Adipose tissue (tissue), 3 donors: ENCODE results near the gene CYP1A2. TPM values are rescaled to one million over a fixed set of nuclear protein-coding genes. Genes with fewer than 3 reads are reported as not detected.

Experiments
- H3K27ac ChIP-seq: one replicate; pipeline ENCODE4 v1.5.1; 2013; ENCODE audit warnings: low read depth, low read length
- WGBS, 3 donors: extraction: QIAGEN DNeasy Blood & Tissue Kit; methylation state at CpG; one replicate each; pipeline ENCODE4 v1.1.7; 2013; 5-methylcytosine and 5-hydroxymethylcytosine counted together
- polyA plus RNA-seq, 3 donors: library from polyadenylated mRNA; stranded (reverse); fragments of 200-250 nt; gene quantifications; one replicate each; pipeline ENCODE4 v1.2.3, GENCODE V29; 2013
- donor health status: healthy with polysubstance abuse.
- donor health status: Bipolar disorder and iron deficiency.
- donor health status: healthy.

CYP1A2 gene
- polyA plus RNA-seq, 3 donors = 0.07 to 0.27 TPM; not detected in 1

- WGBS, 3 donors = 58 to 67% (median 66%) methylated on average over 7 of the region's 7 CpGs
- no peak overlapping the region for H3K27ac ChIP-seq
Measured at GRCh38 chr15:74769463-74770025, 20.9 kb downstream of the CYP1A2 start.

DNA sequence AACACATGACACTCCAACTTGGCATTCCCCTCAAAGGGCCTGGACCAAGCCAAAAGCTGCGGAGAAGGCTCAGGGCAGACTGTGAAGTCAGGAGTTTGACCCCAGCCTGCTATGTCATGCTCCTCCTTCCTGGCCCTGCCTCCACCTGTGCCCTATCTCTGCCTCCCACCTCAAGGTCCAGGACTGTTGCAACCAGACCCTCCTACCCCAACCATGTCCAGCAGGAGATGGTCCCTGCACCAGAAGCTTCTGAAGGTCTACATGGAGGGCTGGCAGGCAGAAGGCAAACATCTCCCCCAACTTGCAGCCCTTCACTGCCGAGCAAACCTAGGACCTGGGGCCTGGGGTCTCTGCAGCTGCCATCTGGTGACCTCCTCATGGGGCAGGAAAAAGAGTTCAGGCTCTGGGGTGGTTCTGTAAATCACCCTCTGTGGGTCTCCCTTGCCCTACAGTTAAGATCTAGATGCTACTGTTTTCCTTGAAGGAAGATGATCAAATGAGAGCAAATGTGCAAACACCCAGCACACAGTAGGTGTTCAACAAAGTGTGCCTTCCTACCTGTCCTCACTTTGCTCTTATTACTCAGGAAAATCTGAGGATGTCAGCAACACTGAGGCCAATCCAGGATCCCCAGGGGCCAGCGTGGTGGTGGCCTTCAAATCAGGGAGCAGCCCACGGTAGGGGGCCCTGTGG lies 21.7 kb downstream of the CYP1A2 start:
- WGBS, 3 donors = 41 to 61% (median 58%) methylated on average over 4 of the region's 4 CpGs
- no peak overlapping the region for H3K27ac ChIP-seq

- WGBS, 3 donors = 86 to 90% (median 90%) methylated on average over 5 of the region's 5 CpGs
- H3K27ac ChIP-seq = no peak overlapping the region
Measured at GRCh38 chr15:74773329-74773728, 24.7 kb downstream of the CYP1A2 start.

DNA sequence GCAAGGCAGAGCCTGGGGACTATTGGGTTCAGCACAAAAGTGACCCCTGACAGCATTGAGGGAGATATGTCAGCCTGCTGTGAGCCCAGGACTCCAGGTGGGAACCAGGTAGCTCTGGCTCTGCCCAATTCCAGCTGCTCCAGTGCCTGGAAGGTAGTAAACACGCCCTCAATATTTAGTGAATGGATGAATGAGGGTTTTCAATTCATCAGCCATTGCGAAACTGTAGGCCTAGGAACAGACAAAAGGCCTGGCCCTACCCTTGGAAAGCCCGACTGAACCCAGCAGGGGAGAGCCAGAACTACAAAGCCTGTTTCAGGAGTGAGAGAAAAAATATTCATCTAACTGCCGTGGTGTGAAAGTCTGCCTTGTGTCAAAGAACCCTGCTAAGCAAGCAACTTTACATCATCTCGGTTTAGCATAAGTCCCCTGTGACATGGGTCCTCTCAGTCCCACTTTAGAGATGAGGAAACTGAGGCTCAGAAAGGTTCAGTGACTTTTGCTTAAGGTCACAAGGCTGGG lies 25.1 kb downstream of the CYP1A2 start:
- WGBS, 3 donors = 69 to 73% (median 70%) methylated on average over 5 of the region's 5 CpGs

GRCh38 chr15:74775132-74775562 lies 26.5 kb downstream of the CYP1A2 start:
- H3K27ac ChIP-seq = no peak overlapping the region
- 62 to 81% (median 75%) methylated on average over 5 of the region's 5 CpGs for WGBS, 3 donors

More for the DNA sequence above, 25.1 kb downstream of the CYP1A2 start:
- H3K27ac ChIP-seq = no peak overlapping the region

DNA sequence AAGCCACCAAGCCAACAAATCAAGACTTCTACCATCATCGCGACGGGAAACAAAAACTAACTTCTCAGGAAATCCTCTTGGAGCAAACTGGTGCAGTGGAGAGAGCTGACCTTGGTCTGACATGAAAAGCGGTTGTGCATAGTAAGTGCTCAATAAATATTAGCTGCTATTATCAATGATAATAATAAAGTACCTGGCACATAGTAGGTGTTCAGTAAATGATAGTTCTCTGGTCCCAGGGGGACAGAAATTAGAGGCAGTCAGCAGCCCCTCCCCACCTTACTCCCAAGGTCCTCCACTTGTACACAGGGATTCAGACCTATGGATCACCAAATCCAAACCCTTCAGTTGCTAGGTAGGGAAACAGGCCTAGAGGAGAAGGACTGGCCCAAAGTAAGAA lies 27.2 kb downstream of the CYP1A2 start:
- H3K27ac ChIP-seq = no peak overlapping the region
- WGBS, 3 donors = 67 to 85% (median 67%) methylated on average over 4 of the region's 4 CpGs

DNA sequence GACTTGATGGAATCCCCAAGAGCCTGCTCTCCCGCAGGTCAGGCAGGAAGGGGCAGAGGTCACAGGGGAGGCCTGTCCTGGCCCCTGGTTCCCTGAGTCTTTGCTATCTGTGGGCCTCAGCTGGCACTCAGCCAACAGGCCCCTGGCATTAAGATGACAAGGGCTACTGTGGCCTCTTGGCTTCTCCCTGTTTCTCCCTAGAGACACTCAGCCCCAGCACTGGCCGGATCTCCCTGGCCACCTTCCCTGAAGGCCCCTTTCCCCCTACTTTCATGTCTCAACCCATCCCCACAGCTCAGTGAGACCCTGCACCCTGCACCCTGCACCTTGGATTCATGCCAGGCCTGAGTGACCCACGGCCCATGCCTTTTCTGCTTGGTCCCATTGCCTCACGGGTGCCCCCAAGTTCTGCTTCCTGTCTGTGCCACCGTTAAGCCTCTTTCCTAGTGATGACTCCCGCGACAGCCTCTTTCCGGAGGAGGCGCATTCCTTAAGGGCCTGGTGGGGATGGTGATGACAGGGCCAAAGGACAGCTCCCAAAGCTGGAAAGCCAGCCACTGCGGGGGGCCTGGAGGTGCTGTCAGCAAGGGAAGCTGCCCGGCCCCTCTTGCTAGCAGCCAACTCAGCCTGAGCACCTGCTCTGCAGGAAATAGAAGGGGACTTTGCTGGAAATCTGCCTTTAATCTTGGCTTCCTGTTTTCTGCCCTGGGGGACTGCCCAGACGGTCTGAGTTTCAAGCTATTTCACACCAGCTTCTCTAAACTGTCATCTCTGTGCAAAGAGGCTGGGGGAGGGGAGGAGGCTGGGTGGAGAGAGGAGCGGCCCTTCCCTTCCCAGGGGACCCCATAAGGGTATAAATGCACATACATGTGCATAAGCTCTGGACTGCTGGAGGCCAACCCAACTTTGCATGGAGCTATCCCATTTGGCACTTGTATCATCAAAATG lies 28.4 kb downstream of the CYP1A2 start:
- H3K27ac ChIP-seq = peak overlapping the region; percentile 23
- 18 to 69% (median 18%) methylated on average over 13 of the region's 13 CpGs for WGBS, 3 donors

DNA sequence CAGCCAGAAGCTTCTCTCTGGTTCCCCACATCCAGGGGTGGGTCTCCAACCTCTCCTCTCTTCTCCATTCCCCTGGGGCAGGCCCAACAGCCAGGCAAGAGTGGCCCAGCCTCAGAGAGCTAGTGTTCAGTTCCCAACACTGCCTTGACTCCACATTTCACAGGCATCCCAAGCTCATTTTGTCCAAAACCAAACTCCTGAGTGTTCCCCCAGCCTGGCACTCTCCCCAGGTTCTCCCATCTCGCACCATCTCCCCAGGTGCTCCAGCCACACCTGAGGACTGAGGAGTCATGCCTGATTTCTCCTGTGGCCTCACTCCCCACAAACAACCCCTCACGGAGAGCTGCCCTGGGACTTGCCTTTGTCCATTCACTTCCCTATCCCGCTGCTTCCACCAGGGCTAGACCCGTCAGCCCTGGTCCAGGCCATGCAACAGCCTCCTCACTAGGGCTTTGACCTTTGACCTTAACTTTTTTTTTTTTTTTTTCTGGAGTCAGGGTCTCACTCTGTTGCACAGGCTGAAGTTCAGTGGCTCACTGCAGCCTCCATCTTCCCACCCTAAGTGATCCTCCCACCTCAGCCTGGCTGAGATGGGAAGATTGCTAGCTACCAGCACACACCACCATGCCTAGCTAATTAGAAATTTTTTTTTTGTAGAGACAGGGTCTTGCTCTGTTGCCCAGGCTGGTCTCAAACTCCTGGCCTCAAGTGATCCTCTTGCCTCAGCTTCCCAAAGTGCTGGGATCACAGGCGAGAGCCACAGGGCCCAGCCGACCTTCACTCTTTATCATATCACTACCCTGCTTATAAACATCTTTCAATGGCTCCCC lies 29.3 kb downstream of the CYP1A2 start:
- H3K27ac ChIP-seq = no peak overlapping the region
- 70 to 83% (median 73%) methylated on average over 6 of the region's 6 CpGs for WGBS, 3 donors

DNA sequence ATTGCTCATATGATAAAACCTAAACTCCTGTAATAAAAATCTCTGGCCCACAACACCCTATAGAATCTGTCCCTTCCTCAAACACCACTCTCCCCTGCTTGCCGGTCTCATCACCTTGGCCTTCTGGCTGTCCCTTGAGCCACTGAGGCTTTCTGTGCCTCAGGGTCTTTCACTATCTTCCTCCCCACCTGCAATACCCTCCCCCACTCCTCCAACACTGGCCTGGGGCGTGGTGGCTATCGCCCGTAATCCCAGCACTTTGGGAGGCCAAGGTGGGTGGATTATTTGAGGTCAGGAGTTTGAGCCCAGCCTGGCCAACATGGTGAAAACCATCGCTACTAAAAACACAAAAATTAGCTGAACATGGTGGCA lies 29.9 kb downstream of the CYP1A2 start:
- no peak overlapping the region for H3K27ac ChIP-seq
- 90 to 99% (median 91%) methylated on average over 5 of the region's 5 CpGs for WGBS, 3 donors

GRCh38 chr15:74779162-74779648 lies 30.6 kb downstream of the CYP1A2 start:
- H3K27ac ChIP-seq = no peak overlapping the region
- WGBS, 3 donors = 58 to 82% (median 68%) methylated on average over 7 of the region's 7 CpGs

- WGBS, 3 donors = 38 to 60% (median 38%) methylated on average over 16 of the region's 16 CpGs
Measured at GRCh38 chr15:74780523-74781430, 32.1 kb downstream of the CYP1A2 start.

DNA sequence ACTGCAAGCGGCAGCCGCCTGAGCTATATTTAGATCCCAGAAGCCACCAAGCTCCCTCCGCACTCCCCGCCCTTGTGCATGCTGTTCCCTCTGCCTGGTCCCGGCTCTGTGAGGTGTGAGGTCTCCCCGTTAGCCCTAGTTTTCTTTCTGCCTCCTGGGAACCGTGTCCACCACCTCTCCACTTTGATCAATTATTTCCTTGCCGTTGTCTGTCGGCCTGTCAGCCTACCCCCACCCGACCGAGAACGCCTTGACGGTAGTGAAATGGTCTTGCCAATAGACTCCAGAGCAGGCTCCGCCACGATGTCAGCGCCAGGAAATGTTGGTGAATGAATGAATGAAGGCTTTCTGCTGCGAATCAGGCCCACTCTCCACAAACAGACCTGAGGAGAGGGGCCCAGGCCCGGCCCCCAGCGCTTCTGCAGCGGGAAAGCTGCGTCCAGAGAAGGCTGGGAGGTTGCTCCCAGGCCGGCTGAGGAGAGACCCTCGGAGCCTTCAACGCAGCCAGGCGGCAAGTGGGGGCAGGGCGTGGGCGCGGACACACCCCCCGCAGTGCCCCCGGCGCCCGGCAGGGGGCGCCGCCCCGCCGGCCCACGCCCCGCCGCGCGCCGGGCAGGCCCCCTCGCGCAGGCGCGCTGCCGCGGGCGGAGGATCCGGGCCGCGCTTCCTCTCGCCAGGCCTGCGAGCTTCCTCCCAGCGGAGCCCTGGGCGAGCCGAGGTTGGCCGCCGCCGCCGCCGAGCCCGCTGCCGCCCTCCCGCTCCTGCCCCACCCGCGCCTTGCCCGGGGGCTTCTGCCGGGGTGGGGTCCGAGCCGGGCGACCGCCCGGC lies 33.0 kb downstream of the CYP1A2 start, which contains the start of gene CSK:
TSS of gene CSK (plus strand) at position 650 of the 828 bp plus-strand sequence. CDS start 16,218 bp downstream, outside the sequence.
- 0 to 1% (median 1%) methylated on average over 41 to 73 of the region's 74 CpGs for WGBS, 3 donors
- H3K27ac ChIP-seq = peak within 1 kb of the TSS; percentile 80

More at GRCh38 chr15:74780523-74781430, 32.1 kb downstream of the CYP1A2 start:
- no peak overlapping the region for H3K27ac ChIP-seq

GRCh38 chr15:74782259-74783071 lies 33.8 kb downstream of the CYP1A2 start:
- 0% methylated on average over 58 to 72 of the region's 72 CpGs for WGBS, 3 donors
- H3K27ac ChIP-seq = peak overlapping the region; percentile 80

GRCh38 chr15:74783072-74783807 lies 34.6 kb downstream of the CYP1A2 start:
- peak overlapping the region; percentile 57 for H3K27ac ChIP-seq

GRCh38 chr15:74783808-74784175 lies 35.1 kb downstream of the CYP1A2 start:
- 21 to 35% (median 23%) methylated on average over 3 of the region's 3 CpGs for WGBS, 3 donors
- no peak overlapping the region for H3K27ac ChIP-seq

More at GRCh38 chr15:74783072-74783807, 34.6 kb downstream of the CYP1A2 start:
- WGBS, 3 donors = 4 to 8% (median 5%) methylated on average over 13 of the region's 13 CpGs
